NCI-H187 treated with DMSO at 0.1 percent for 48 hours (cell line): ENCODE measurements around the gene ZPBP2.
"Not testable (repeated sequence)": the region's sequence is repeated elsewhere in the genome, so short reads cannot be mapped to it uniquely, and the experiment has no call there.

ENCODE experiments used
- DNase-seq: peaks from one replicate; lab custom pipeline; 2025; lab: John Stamatoyannopoulos, UW

ZPBP2 gene

GRCh38 chr17:39867880-39868553, at the start of gene ZPBP2:
ZPBP2 (plus strand) TSS chr17:39868202; CDS start chr17:39868355, 153 bp downstream.
- no peak for DNase-seq

GRCh38 chr17:39818358-39819000, 49.5 kb upstream of the ZPBP2 start:
- DNase-seq: no peak

- DNase-seq: no peak
Measured at GRCh38 chr17:39820541-39820940, 47.5 kb upstream of the ZPBP2 start.

GRCh38 chr17:39820987-39821386, 47.0 kb upstream of the ZPBP2 start:
- no peak for DNase-seq

- no peak for DNase-seq
Measured at GRCh38 chr17:39822051-39822451, 46.0 kb upstream of the ZPBP2 start.

- no peak for DNase-seq
Measured at GRCh38 chr17:39823407-39824054, 44.5 kb upstream of the ZPBP2 start.

GRCh38 chr17:39826334-39826733, 41.7 kb upstream of the ZPBP2 start:
- no peak for DNase-seq

- DNase-seq: no peak
Measured at GRCh38 chr17:39828443-39828842, 39.6 kb upstream of the ZPBP2 start.

- DNase-seq: no peak
Measured at GRCh38 chr17:39831588-39831987, 36.4 kb upstream of the ZPBP2 start.

GRCh38 chr17:39834017-39834416, 34.0 kb upstream of the ZPBP2 start:
- DNase-seq: no peak

- DNase-seq: no peak
Measured at GRCh38 chr17:39835038-39835786, 32.8 kb upstream of the ZPBP2 start.

GRCh38 chr17:39836117-39836516, 31.9 kb upstream of the ZPBP2 start:
- no peak for DNase-seq

- DNase-seq: no peak
Measured at GRCh38 chr17:39838057-39838456, 29.9 kb upstream of the ZPBP2 start.

GRCh38 chr17:39838784-39839183, 29.2 kb upstream of the ZPBP2 start:
- DNase-seq: no peak

GRCh38 chr17:39841134-39841683, 26.8 kb upstream of the ZPBP2 start:
- DNase-seq: no peak

GRCh38 chr17:39845052-39845846, 22.8 kb upstream of the ZPBP2 start:
- no peak for DNase-seq

GRCh38 chr17:39846205-39846604, 21.8 kb upstream of the ZPBP2 start:
- no peak for DNase-seq

- no peak for DNase-seq
Measured at GRCh38 chr17:39848600-39848999, 19.4 kb upstream of the ZPBP2 start.

GRCh38 chr17:39850186-39850585, 17.8 kb upstream of the ZPBP2 start:
- DNase-seq: not testable (repeated sequence)

GRCh38 chr17:39852239-39852638, 15.8 kb upstream of the ZPBP2 start:
- DNase-seq: no peak

GRCh38 chr17:39854909-39855308, 13.1 kb upstream of the ZPBP2 start:
- DNase-seq: no peak
